DMS53 (cell line): ENCODE data around the gene ATP8B1.

Experiments
- DNase-seq: peaks from one replicate; lab custom pipeline; 2025; lab: John Stamatoyannopoulos, UW

The ATP8B1 gene

GRCh38 chr18:57624988-57625387 lies 178.1 kb downstream of the ATP8B1 start:
- peak; percentile 28 for DNase-seq

- DNase-seq, result peak; percentile 72
These were observed 181.9 kb downstream of the ATP8B1 start for GRCh38 chr18:57621246-57621604.

DNA sequence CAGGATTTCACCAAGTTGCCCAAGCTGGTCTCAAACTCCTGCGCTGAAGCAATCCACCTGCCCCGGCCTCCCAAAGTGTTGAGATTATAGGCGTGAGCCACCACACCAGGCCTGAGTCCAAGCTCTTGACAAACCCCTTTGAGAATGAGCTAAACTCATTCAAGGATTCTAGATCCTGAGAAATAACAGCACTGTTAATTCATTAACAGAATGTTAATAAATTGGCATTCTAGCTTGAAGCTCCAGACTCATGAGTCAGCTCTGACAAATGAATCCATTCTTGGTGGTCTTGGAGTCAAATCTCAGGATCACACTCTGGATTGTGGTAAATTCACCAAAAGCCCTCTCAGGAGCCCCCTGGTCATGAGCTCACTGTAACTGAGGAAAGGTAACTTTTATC lies 183.2 kb downstream of the ATP8B1 start:
- no peak for DNase-seq

GRCh38 chr18:57618910-57619309 lies 184.2 kb downstream of the ATP8B1 start:
- DNase-seq, result no peak

- DNase-seq, result no peak
These were observed 199.2 kb downstream of the ATP8B1 start for GRCh38 chr18:57603871-57604270.
